ENCODE results near the gene STK38.
"Not testable (repeated sequence)": the region's sequence is repeated elsewhere in the genome, so short reads cannot be mapped to it uniquely, and the experiment has no call there.

Gene STK38

DNA sequence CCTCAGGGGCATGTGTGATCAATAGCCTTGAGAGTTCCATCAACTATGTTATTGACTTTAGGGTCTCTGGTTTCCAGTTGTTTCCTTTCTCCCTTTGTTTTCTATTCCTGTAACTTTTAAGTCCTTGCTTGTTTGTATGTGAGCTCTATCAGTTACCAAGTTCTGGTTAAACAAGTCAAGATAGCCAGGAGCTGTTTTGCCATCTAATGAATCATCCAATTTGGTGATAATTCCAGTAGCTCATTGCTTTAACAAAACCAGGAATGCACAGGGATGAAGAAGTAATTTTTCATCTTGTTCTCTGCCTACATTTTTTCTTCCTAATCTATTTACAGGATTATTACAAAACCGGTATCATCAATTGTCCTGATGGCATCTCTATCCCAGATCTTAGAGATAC is 68.0 kb downstream of the STK38 start:
- no peak for DNase-seq

DNA sequence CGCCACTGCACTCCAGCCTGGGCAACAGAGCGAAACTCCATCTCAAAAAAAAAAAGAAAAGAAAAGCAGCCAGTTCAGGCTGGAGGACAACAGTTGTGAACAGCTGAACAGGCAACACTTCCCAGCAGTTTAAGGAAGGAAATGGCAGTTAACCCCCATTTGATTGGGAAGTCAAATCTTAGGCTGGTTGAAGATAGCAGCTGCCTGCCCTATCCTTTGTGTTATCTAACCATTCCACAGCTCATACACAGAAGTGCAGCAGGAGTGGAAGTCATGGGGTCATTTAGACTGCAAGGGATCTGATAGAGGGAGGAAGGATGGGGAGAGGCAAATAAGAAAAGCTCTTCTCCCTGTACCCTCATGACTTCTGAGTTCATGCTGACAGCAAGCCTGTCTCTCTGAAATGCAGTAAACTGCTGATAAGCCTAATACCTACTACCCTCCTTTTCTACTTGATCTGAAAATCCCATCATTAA is 69.2 kb downstream of the STK38 start:
- DNase-seq: no peak

DNA sequence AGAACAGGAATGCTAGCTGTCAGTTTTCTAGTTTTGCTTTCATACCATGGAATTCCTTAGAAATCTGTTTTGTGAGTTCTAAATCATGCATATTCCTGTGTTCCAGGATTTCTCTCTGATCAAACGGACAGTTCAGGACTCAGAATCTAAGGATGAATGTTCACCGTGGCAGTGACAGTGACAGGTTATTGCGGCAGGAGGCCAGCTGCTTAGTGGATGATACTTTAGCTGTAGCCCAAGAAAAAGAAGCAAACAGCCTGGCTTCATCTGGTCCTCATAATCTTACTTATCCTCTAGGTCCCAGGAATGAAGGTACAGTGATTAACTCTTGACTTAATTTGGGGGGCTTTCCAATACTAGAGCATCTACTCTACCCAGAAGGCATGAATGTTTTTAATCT is 77.3 kb downstream of the STK38 start:
- DNase-seq: no peak

DNA sequence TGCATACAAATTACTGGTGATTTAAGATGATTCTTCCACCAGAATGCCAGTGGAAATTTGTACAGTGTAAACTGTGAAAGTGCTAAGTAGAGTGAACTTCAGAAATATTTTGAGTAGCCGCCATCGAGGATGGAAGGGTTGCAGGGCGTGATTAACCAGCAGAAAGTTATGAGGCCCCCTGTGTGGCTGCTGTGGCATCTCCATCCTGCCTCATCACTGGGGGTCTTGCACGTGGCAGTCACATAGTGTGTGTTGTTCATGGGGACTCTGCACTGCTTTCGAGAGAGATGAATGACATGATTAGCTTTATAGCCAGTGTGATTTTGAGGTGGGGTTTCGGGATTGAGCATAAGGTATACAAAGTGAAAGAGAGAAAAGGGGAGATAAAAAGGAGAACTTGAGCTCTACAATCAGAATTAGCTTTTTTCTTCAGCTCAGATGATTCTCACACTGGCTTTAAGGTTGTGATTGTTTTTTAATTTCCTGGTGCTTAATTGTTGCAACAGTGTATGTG is 78.1 kb downstream of the STK38 start:
- DNase-seq: no peak

DNA sequence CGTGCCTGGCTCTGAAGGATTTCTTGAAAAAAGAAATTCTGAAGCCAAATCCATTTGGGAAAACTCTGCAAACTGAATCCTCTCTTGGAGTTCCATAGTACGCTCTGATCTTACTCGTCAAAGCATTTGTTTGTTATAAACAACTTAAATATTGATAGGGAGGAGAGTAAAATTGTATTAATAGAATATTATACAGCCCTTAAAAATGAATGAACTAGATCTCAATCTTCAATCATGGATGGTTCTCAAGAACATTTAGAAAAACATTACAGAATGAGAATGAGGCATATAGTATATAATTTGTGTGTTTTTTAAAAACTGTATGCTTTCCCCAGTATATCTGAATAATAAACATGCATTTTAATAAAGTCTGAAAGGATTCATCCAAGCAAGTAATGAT is 79.7 kb downstream of the STK38 start:
- no peak for DNase-seq

DNA sequence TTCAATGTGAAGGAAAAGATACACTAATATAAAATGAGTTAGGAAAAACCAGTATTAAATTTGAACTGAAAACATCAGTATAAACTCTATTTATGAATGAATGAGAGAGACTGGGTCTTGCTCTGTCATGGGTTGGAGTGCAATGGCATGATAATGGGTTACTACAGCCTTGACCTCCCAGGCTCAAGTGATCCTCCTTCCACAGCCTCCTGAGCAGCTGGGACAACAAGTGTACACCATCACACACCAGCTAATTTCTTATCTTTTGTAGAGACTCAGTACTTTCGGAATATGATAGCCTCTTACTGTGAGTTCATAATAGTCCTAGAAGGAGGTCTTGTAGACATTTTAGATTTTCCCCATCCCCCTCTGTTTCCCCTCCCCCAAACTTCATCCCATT is 83.0 kb downstream of the STK38 start:
- no peak for DNase-seq

DNA sequence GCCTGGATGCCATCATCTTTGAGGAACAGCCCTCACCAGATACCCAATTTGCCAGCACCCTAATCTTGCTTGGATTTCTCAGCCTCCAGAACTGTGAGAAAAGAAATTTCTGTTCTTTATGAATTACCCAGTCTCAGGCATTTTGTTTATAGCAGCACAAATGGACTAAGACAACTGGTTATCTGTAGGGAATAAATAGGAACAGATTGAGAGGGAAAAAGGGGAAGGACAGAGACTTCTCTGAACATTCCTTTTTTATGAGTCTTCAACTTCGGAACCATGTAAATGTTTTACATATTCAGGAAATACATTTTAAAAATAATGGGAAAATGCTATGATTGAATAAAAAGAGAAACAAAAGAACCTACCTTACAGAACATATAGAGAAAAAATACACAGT is 83.6 kb downstream of the STK38 start:
- DNase-seq: no peak

DNA sequence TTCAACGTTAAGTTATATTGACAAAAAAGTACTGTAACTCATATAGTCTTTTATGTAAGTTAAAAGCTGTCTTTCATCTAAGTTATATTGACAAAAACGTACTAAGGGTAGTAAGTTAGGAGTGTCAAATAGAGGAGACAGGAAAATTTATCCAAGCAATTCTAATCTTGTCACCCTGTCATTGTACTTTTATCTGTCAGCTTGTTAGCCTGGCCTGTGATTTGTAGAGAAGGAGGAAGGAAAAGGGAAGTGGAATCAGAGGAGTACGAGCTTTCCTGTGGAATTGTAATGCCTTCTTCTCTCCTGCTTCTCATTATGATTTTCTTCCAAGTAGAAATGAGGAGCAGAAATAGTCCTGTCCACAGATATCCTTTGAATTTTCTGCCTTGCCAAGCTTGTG is 85.6 kb downstream of the STK38 start:
- no peak for DNase-seq

DNA sequence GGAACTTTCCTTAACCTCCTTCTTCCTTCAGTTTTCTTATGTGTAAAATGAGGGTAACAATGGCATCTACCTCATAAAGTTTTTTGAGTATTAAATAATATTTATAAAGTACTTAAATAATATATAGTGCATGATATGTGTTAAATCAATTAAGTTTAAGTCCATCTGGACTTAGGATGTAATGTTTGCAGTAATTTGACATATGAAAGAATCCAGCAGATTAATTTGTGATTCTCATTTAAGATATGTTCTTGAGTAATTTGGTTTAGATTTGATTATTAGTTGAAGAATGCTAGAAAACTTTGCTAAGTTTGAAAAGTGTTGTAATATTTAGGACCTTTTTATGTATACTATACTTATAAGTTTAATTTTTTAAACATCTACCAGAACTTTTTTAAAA is 86.4 kb downstream of the STK38 start:
- no peak for DNase-seq

DNA sequence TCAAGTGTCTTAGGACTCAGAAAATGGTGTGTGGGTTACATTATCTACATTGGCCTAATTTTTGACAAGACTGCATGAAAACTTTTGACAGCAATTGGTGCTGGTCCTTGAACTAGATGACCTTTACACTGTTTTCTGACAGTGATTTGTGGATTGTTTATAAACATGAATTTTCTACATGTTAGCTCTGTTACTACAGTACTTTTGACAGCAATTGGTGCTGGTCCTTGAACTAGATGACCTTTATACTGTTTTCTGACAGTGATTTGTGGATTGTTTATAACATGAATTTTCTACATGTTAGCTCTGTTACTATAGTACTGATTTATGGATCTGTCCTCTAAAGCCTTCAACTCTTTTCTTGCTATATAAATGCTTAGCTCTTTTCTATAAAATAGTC is 87.8 kb downstream of the STK38 start:
- no peak for DNase-seq

DNA sequence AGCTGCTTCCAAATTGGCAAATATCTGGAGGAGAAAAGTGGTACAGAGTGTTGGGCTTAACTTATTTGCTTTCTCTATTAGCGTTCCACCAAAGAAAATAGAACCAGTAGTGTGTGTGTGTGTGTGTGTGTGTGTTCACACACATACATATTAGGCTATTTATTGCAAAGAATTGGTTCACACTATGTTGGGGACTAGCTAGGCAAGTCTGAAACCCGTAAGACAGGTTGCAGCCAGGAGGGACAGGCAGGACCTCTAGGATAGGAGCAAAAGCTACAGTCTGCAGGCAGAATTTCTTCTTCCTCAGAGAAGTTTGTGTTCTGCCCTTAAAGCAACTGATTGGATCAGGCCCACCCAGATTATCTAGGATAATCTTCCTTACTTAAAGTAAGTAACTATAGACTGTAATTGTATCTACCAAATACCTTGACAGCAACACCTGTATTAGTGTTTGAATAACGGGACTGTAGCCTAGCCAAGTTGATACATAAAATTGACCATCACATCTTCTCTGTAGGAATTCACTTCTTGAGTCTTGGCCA is 91.7 kb downstream of the STK38 start:
- DNase-seq: no peak

DNA sequence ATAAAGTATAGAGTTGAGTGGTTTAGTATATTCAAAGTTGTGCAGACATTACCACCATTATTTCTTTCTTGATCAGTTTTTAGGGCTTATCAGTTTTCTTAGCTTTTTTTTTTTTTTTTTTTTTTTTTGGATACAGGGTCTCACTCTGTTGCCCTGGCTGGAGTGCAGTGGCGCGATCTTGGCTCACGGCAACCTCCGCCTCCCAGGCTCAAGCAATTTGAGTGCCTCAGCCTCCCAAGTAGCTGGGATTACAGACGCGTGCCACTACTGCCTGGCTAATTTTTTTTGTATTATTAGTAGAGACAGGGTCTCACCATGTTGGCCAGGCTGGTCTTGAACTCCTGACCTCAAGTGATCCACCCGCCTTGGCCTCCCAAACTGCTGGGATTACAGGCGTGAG is 94.4 kb downstream of the STK38 start:
- DNase-seq: not testable (repeated sequence)

DNA sequence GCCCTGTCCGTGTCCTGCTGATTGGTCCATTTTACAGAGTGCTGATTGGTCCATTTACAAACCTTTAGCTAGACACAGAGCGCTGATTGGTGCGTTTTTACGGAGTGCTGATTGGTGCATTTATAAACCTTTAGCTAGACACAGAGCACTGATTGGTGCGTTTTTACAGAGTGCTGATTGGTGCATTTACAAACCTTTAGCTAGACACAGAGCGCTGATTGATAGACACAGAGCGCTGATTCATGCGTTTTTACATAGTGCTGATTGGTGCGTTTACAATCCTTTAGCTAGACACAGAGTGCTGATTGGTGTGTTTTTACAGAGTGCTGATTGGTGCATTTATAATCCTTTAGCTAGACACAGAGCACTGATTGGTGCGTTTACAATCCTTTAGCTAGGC is 98.1 kb downstream of the STK38 start:
- DNase-seq: not testable (repeated sequence)

DNA sequence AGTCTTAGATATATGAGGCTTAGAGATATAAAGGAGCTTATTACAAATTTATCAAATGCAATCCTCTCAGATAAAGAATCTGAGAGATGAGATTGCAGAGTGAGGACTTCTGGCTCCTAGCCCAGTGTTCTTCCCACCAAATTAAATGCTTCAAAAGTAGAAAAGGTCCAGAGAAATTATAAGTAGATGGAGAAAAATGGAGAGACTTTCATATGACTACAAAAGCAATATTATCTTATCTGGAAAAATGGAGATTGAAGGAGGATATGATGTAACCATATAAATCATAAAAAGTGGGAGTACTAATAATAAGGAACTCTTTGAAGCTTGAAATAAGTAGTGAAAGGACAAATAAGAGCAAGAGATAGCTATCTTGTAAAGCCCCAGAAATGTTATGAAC is 101.7 kb downstream of the STK38 start:
- DNase-seq: no peak

DNA sequence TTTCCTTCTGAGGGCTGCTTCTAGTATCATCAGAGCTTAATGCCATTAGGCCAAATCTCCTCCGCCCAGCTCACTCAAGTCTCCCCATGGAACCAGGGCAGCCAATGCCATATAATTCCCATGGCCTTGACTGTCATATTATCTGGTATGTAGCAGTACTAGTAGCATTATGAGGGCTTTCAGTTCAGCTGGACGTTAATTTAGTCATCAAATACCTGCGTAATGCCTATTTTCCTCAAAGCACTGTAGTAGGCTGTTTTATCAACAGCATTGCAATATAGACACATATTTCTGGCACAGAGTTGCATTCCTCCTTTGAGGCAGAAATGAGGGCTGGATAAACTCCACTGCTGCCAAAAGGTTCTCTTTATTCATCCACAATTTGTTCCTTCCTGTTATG is 102.8 kb downstream of the STK38 start:
- DNase-seq: no peak
